Keratinocyte (primary cell): Measurements from ENCODE around the gene PTPN14. TPM values are rescaled to one million over a fixed set of nuclear protein-coding genes. Genes with fewer than 3 reads are reported as not detected.

Source experiments
- DNase-seq: peaks from one replicate; pipeline ENCODE4 v3.0.0-alpha.2; 2011; ENCODE audit warnings: low read depth, missing footprints, low spot score
- FAIRE-seq: peaks from 2 replicates; lab custom pipeline; 2011; peaks lifted over from hg19 to GRCh38; lab: Jason Lieb, UNC
- H2AFZ ChIP-seq: 2 replicates; pipeline ENCODE4 v1.6.0; 2012; ENCODE audit warnings: low read length, control low read depth, inconsistent platforms; ENCODE audit not compliant: control insufficient read depth
- H3K27ac ChIP-seq: 2 replicates; pipeline ENCODE4 v1.5.1; 2011; ENCODE audit warnings: low read length; ENCODE audit not compliant: control insufficient read depth, insufficient read depth
- H3K27me3 ChIP-seq: 3 replicates; pipeline ENCODE4 v1.6.0; 2011; ENCODE audit warnings: low read length; ENCODE audit not compliant: control insufficient read depth, insufficient read depth; ENCODE audit errors: extremely low read depth
- H3K36me3 ChIP-seq, 2 experiments: 2 replicates in 1 of 2; 3 replicates in 1 of 2; pipeline ENCODE4 v1.5.1; 2011; ENCODE audit warnings: low read length in 2 of 2, mild to moderate bottlenecking in 1 of 2; ENCODE audit not compliant: control insufficient read depth in 2 of 2, insufficient read depth in 2 of 2; ENCODE audit errors: extremely low read depth in 1 of 2
- H3K4me1 ChIP-seq: 3 replicates; pipeline ENCODE4 v1.5.1; 2011; ENCODE audit warnings: low read length; ENCODE audit not compliant: control insufficient read depth, insufficient read depth; ENCODE audit errors: extremely low read depth
- H3K4me2 ChIP-seq: 3 replicates; pipeline ENCODE4 v1.6.0; 2011; ENCODE audit warnings: low read depth, low read length; ENCODE audit not compliant: control insufficient read depth, insufficient read depth; ENCODE audit errors: extremely low read depth
- H3K4me3 ChIP-seq, 3 experiments: fragments of 200-600 bp in 1 of 3; sonication (generic) in 1 of 3; 2 replicates in 2 of 3; 3 replicates in 1 of 3; pipeline ENCODE4 v1.5.1; 2011 to 2016; ENCODE audit warnings: low read length in 3 of 3, mild to moderate bottlenecking in 3 of 3, control low read depth in 2 of 3, inconsistent platforms in 1 of 3, low read depth in 1 of 3, mixed read lengths in 1 of 3, mixed run types in 1 of 3, moderate library complexity in 1 of 3; ENCODE audit not compliant: control insufficient read depth in 2 of 3, insufficient read depth in 2 of 3; ENCODE audit errors: extremely low read depth in 1 of 3
- H3K79me2 ChIP-seq: 2 replicates; pipeline ENCODE4 v1.6.0; 2012; ENCODE audit warnings: low read length; ENCODE audit not compliant: control insufficient read depth, insufficient read depth
- H3K9ac ChIP-seq: 3 replicates; pipeline ENCODE4 v1.6.0; 2011; ENCODE audit warnings: low read length; ENCODE audit not compliant: control insufficient read depth, insufficient read depth; ENCODE audit errors: extremely low read depth
- H3K9me1 ChIP-seq: 3 replicates; pipeline ENCODE4 v1.6.0; 2011; ENCODE audit warnings: low read length; ENCODE audit not compliant: control insufficient read depth, insufficient read depth; ENCODE audit errors: extremely low read depth
- H3K9me3 ChIP-seq: 2 replicates; pipeline ENCODE4 v1.5.1; 2012; ENCODE audit warnings: low read depth, low read length; ENCODE audit not compliant: control insufficient read depth
- H4K20me1 ChIP-seq: 3 replicates; pipeline ENCODE4 v1.6.0; 2011; ENCODE audit warnings: low read length; ENCODE audit not compliant: control insufficient read depth, insufficient read depth; ENCODE audit errors: extremely low read depth
- CTCF ChIP-seq, 3 experiments: IDR thresholded peaks in 1 of 3; conservative IDR thresholded peaks in 1 of 3; optimal IDR thresholded peaks in 1 of 3; 2 replicates in 2 of 3; 3 replicates in 1 of 3; pipeline versions ENCODE3 to v1.5.1; 2011; ENCODE audit warnings: low read length in 3 of 3, mild to moderate bottlenecking in 3 of 3, moderate library complexity in 2 of 3, control low read depth in 1 of 3, inconsistent platforms in 1 of 3; ENCODE audit not compliant: insufficient read depth in 2 of 3; ENCODE audit errors: extremely low read depth in 1 of 3
- EZH2 ChIP-seq: IDR thresholded peaks from one replicate; pipeline ENCODE4 v1.6.1; 2012; ENCODE audit warnings: inconsistent platforms, mild to moderate bottlenecking, low read length, moderate library complexity
- dilution Hi-C: fragments of 300-500 bp; cut with MboI; formaldehyde crosslinking; loops from one replicate; pipeline ENCODE4 v1.7.0; 2020; ENCODE audit warnings: low sequenced_read_pairs; ENCODE audit not compliant: extremely low pct_ligation_motif_present
- polyA plus RNA-seq, 5 experiments: library from polyadenylated mRNA; depleted of rRNA in 3 of 5; stranded (reverse) in 3 of 5; stranded (forward) in 1 of 5; unstranded in 1 of 5; fragments of >200 nt; gene quantifications; 1 replicate in 1 of 5; 2 replicates in 3 of 5; 3 replicates in 1 of 5; pipeline versions ENCODE4 v1.2.1 to v1.2.3, GENCODE V29; 2011 to 2012; ENCODE audit warnings: missing spikeins in 2 of 5, low read depth in 1 of 5, low replicate concordance in 1 of 5

The PTPN14 gene
- polyA plus RNA-seq, 1 donor (not counting 4 experiments of a cell fraction or from before 2014, with no cell fraction given), result 29.9 TPM

GRCh38 chr1:214330715-214331114, 220.7 kb downstream of the PTPN14 start:
- Histone ChIP-seq H3K79me2 (no peaks in the 10 kb centered on the region), H3K4me2 (peak overlapping the region; percentile 43), H3K9me1 (no peaks in the 10 kb centered on the region), H2AFZ (no peak overlapping the region), H4K20me1 (no peaks in the 10 kb centered on the region), H3K27me3 (no peaks in the 10 kb centered on the region), H3K9ac (peak overlapping the region; percentile 18), H3K4me3 (peak overlapping the region in 1 of 3 experiments; percentile 6), H3K9me3 (no peaks in the 10 kb centered on the region), H3K27ac (no peak overlapping the region), H3K36me3 (peaks cover 3 to 11% of the 10 kb centered on the region in 2 experiments), H3K4me1 (peaks cover 41% of the 10 kb centered on the region)
- dilution Hi-C loops, result no loop called here
- no peak for FAIRE-seq
- DNase-seq, result no peak
- TF ChIP-seq EZH2 (no peak), CTCF (optimal IDR thresholded peaks at IDR 0.05 in 1 of 3, IDR thresholded peaks at IDR 0.05 in 1 of 3, conservative IDR thresholded peaks at IDR 0.05 in 1 of 3; ENCODE audit: extremely low read depth in 1 of 3, insufficient read depth in 2 of 3, low read length in 3 of 3) (no peak)

GRCh38 chr1:214330222-214330621, 221.2 kb downstream of the PTPN14 start:
- Histone ChIP-seq H2AFZ (peak overlapping the region; percentile 3), H4K20me1 (no peaks in the 10 kb centered on the region), H3K9ac (peak overlapping the region; percentile 24), H3K9me3 (no peaks in the 10 kb centered on the region), H3K27me3 (no peaks in the 10 kb centered on the region), H3K9me1 (no peaks in the 10 kb centered on the region), H3K79me2 (no peaks in the 10 kb centered on the region), H3K36me3 (peaks cover 3 to 11% of the 10 kb centered on the region in 2 experiments), H3K4me2 (peak overlapping the region; percentile 43), H3K4me1 (peaks cover 41% of the 10 kb centered on the region), H3K27ac (peak overlapping the region; percentile 49), H3K4me3 (peak overlapping the region in 2 of 3 experiments; percentile 12)
- dilution Hi-C loops, result no loop called here
- peak; percentile 79 for FAIRE-seq
- no peak for DNase-seq
- TF ChIP-seq CTCF (optimal IDR thresholded peaks at IDR 0.05 in 1 of 3, IDR thresholded peaks at IDR 0.05 in 1 of 3, conservative IDR thresholded peaks at IDR 0.05 in 1 of 3; ENCODE audit: extremely low read depth in 1 of 3, insufficient read depth in 2 of 3, low read length in 3 of 3), result no peak
- TF ChIP-seq EZH2, result no peak
